Adipocyte (in vitro differentiated cells): ENCODE data around the gene PDE3B.

Experiments
- DNase-seq: peaks from one replicate; pipeline ENCODE4 v3.0.0-alpha.2; 2015; ENCODE audit warnings: low read depth
- H3K27me3 ChIP-seq: replicated peaks from 2 replicates; pipeline ENCODE4 v1.7.0; 2013; ENCODE audit warnings: mild to moderate bottlenecking, low read length, moderate library complexity; ENCODE audit not compliant: control insufficient read depth, insufficient read depth
- H3K36me3 ChIP-seq: 2 replicates; pipeline ENCODE4 v1.7.0; 2013; ENCODE audit warnings: low read length, mild to moderate bottlenecking, moderate library complexity; ENCODE audit not compliant: control insufficient read depth, insufficient read depth, severe bottlenecking
- H3K4me1 ChIP-seq: 2 replicates; pipeline ENCODE4 v1.7.0; 2013; ENCODE audit warnings: mild to moderate bottlenecking, low read length, moderate library complexity; ENCODE audit not compliant: control insufficient read depth, insufficient read depth
- H3K4me3 ChIP-seq: 2 replicates; pipeline ENCODE4 v1.7.0; 2013; ENCODE audit warnings: mild to moderate bottlenecking, low read length, moderate library complexity
- H3K9ac ChIP-seq: 2 replicates; pipeline ENCODE4 v1.7.0; 2013; ENCODE audit warnings: mild to moderate bottlenecking, low read length, moderate library complexity
- H3K9me3 ChIP-seq: 2 replicates; pipeline ENCODE4 v1.7.0; 2013; ENCODE audit warnings: mild to moderate bottlenecking, low read length, moderate library complexity; ENCODE audit not compliant: control insufficient read depth

PDE3B gene

DNA sequence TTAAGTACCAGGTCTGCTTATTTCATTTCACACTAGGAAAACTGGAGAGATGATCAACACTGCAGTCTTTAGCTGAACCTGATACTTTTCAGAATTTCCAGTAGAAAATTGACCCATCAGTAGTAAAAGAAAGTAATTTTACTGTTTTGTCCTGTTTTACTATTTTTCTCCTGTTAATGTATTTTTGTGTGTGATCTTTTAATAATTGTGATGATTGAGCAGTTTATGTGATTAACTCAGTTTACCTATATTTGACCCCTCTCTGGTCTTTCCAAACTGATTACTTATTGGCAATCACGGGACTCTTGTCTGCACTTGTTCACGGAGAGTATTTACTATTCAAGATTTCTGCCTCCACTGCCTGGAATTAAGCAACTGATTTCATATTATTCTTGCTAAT is 249.0 kb downstream of the PDE3B start:
- Histone ChIP-seq H3K4me1 (peaks cover 17% of the 10 kb centered on the region), H3K36me3 (no peaks in the 10 kb centered on the region), H3K9ac (peak overlapping the region; percentile 83), H3K4me3 (peak overlapping the region; percentile 94), H3K27me3 (no peaks in the 10 kb centered on the region), H3K9me3 (no peaks in the 10 kb centered on the region)
- DNase-seq = no peak

DNA sequence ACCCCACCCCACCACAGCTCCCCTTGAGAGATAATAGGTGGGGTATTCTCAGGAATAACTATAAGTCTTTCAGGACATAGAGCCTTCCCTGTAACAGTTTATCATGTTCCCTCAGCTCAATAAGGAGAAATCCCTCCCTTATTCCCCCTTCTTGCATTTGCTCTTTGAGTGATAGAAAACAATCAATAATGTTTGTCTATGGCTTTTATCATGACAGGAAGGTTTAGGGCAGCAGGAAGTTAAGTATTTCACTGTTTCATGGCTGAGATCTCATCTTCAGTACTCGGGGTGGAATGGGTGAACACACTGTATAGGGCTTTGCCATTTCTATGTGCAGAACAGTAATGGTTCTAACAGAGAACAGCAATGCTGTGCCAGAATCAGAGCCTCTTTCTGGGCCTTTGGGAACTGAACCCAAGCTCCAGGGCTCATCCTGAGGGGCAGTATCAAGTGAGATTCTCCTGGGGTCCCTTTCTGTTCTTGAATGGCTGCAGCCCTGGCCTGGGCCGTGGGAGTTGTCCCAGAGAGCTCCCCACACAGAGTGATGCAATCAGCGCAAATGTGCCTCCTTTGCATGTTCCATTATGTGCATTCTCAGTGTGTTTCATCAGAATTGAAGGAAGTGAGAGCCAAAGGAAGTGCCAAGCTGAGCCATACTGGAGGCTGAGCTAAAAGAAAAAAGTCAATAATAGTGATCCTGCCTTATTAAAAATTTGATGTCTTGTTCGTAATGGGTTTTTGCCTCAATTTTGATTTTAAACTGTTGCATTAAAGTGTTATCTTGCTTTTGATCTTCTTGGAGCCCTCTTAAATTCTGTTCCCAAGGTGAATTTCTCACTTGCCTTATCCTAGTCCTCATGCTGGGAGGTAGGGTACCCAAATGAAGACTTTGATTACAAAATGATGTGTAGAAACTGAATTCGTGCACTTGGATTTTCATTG is 251.3 kb downstream of the PDE3B start:
- H3K27me3 ChIP-seq = no peaks in the 10 kb centered on the region
- no peak overlapping the region for H3K9ac ChIP-seq
- H3K4me3 ChIP-seq = no peak overlapping the region
- H3K36me3 ChIP-seq = no peaks in the 10 kb centered on the region
- peaks cover 16% of the 10 kb centered on the region for H3K4me1 ChIP-seq
- H3K9me3 ChIP-seq = no peaks in the 10 kb centered on the region
- DNase-seq = peak; percentile 67

DNA sequence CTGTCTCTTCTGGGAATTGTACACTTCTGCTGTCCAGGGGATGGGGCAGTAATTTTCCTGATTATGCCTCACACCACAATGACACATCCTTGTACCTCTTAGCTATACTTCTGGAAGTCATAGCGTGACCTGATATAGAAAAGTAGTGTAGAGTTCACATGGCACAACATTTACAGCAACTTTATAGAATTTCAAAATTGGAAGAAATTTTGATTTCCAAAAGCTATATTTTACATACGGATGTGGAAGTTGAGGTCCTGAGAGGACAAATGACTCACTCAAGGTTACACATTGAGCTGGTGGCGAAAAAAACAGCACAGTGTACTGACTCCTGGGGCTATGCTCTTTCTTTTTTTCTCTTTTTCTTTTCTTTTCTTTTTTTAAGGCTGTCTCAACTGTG is 254.8 kb downstream of the PDE3B start:
- no peak for DNase-seq
- Histone ChIP-seq H3K9me3 (no peaks in the 10 kb centered on the region), H3K9ac (no peak overlapping the region), H3K36me3 (no peaks in the 10 kb centered on the region), H3K4me1 (peaks cover 17% of the 10 kb centered on the region), H3K4me3 (no peak overlapping the region), H3K27me3 (no peaks in the 10 kb centered on the region)

DNA sequence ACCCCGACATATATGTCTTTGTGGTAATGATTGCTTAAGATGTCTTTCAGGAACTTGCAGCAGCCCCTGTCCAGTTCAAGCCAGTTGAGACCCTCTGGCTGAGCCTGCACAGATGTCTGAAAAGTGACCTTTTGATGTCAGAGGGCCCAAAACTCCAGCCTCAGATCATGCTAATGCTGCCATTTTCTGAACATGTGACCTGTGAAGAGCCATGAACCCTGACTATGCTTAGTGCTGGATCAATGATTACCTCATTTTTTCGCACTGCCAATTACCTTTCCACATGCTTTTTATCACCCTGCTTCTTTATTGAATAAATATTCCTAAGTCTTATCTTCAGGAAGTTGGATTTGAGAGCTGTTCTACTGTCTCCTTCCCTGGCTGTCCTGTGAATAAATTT is 255.3 kb downstream of the PDE3B start:
- no peaks in the 10 kb centered on the region for H3K36me3 ChIP-seq
- no peak overlapping the region for H3K9ac ChIP-seq
- no peaks in the 10 kb centered on the region for H3K27me3 ChIP-seq
- H3K4me3 ChIP-seq = no peak overlapping the region
- no peaks in the 10 kb centered on the region for H3K9me3 ChIP-seq
- H3K4me1 ChIP-seq = peaks cover 17% of the 10 kb centered on the region
- no peak for DNase-seq

DNA sequence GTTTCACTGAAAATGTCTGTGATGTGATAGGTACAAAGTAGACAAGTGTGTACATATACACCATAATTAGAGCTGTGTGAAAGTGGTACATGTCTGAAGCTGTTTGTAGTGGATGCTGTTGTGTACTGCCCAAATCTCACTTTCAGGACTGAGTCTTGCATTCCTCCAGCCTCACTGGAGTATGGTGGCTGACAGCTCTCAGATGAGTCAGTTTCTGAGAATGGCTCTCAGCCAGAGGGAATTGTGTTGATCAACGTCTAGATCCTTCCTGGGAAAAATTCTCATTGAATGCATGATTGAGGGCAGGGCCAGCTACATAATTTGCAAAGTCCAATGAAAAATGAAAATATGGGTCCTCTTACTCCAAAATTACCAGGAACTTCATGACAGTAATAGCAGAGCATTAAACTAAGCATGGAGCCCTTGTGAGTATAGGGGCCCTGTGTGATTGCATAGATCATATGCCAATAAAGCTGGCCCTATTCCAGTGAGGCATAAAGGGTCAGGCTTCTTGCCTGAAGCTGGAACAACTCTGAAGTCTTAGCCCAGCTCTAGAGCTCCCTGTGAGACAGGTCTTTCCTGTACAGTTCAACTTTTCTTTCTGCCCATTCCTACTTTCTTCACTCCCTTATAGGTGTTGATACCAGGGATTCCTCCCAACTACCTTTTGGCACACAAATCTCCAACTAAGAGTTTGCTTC is 259.2 kb downstream of the PDE3B start:
- no peaks in the 10 kb centered on the region for H3K9me3 ChIP-seq
- H3K4me1 ChIP-seq = peaks cover 23% of the 10 kb centered on the region
- H3K9ac ChIP-seq = no peak overlapping the region
- H3K4me3 ChIP-seq = no peak overlapping the region
- H3K27me3 ChIP-seq = peaks cover 5% of the 10 kb centered on the region
- DNase-seq = peak; percentile 24
- H3K36me3 ChIP-seq = no peaks in the 10 kb centered on the region

DNA sequence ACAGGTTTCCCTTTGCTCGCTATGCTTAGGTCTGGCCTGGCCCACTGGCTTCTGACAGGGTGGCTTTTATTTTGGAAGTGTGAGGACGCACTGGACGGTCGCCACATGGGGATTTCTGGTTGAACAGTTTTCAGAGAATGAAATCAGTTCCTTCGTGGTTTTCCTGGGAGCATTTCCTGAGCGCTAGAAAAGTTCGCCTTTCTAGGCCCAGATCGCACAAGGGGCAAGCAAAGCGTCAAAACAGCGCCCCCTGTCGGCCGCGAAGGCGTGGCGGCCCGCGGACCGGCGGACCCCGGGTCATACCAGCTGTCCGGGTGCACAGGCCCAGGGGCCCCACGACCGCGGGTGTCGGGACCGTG is 261.1 kb downstream of the PDE3B start:
- peak; percentile 71 for DNase-seq
- Histone ChIP-seq H3K9ac (peak overlapping the region; percentile 63), H3K4me3 (peak overlapping the region; percentile 75), H3K36me3 (no peaks in the 10 kb centered on the region), H3K9me3 (no peaks in the 10 kb centered on the region), H3K27me3 (peaks cover 5% of the 10 kb centered on the region), H3K4me1 (peaks cover 29% of the 10 kb centered on the region)

DNA sequence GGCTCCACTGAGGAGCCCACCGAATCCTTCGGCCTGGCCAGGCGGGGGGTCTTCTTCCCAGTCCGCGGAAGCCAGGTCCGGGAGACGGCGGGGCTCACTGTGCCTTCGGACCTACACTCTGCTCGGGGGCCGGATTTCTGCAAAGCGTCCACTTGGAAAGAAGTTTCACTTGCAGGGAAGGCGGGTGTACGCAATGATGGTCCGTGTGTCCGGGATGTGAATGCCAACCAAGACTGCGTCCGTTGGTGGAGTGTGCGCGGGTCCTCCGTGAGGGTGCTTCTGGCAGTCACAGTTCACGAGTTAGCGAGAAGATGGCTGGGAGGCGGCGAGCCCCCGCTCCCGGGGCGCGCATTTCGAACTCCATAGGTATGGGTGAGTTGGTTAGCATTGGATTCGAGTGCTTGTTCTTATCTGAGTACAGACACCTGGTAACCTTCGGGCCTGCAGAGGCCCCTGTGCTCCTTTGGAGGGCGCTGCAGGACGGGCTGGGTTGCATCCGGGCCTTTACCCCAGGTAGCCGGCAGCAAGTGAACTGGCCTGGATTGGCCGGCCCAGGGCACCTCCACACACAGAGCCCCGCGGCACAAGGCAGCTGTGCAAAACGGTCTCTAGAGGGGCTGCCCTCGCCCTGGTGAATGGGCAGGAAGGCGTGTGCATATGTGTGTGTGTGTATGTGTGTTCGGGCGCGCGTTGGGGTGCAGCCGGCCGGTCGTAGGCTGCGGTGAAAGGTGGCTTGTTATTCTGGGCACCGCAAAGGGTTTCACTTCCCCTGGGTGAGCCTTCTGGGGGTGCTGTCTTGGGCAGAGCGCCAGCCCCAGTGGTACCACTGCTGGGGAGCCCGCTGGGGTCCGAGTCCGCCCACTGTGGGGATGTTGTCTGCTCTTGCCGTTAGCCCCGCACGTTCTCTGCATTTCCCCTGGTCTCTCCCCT is 261.8 kb downstream of the PDE3B start:
- Histone ChIP-seq H3K9me3 (no peaks in the 10 kb centered on the region), H3K9ac (peak overlapping the region; percentile 63), H3K4me1 (peaks cover 29% of the 10 kb centered on the region), H3K36me3 (no peaks in the 10 kb centered on the region), H3K4me3 (peak overlapping the region; percentile 75), H3K27me3 (peaks cover 5% of the 10 kb centered on the region)
- peak; percentile 42 for DNase-seq

DNA sequence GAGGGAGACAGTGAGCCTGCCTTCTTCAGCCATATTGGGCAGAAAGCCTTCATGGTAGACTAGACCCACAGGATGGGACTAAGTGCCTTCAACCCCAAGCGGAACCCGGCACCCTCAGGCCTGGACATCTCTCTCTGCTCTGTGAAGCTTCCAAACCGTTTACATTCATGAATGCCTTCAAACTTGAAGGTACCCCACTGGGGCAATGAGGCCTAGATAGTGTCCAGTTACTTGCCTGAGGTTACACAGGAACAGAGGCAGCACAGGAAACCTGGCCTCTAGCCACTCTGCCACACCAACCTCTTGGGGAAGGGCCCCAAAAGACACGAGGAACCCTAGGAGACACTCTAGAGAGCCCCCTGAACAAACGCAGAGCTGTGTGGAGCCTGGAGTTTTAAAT is 263.0 kb downstream of the PDE3B start:
- H3K9me3 ChIP-seq = no peaks in the 10 kb centered on the region
- H3K4me3 ChIP-seq = no peak overlapping the region
- no peak for DNase-seq
- H3K27me3 ChIP-seq = peaks cover 5% of the 10 kb centered on the region
- H3K36me3 ChIP-seq = no peaks in the 10 kb centered on the region
- H3K4me1 ChIP-seq = peaks cover 29% of the 10 kb centered on the region
- no peak overlapping the region for H3K9ac ChIP-seq

DNA sequence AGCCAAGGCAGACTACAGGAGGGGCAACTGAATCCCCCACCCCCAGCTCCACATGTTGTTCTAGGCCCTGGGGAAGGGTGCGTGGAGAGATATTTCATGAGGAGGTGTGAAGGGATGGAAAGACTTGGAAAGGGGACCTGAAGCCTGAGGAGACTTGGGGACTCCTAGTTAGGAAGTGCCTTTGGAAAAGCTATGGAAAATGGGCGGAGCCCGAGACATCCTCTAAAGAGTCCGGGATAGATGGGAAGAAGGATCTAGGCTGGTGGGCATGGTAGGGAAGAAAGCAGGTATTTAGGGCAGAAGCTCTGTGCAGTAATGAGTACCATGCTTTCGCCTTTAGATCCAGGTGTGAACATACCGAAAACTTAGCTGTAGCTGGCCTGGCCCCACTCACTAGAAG is 263.4 kb downstream of the PDE3B start:
- DNase-seq = no peak
- no peak overlapping the region for H3K9ac ChIP-seq
- H3K36me3 ChIP-seq = no peaks in the 10 kb centered on the region
- H3K9me3 ChIP-seq = no peaks in the 10 kb centered on the region
- peaks cover 5% of the 10 kb centered on the region for H3K27me3 ChIP-seq
- H3K4me3 ChIP-seq = no peak overlapping the region
- H3K4me1 ChIP-seq = peaks cover 29% of the 10 kb centered on the region

DNA sequence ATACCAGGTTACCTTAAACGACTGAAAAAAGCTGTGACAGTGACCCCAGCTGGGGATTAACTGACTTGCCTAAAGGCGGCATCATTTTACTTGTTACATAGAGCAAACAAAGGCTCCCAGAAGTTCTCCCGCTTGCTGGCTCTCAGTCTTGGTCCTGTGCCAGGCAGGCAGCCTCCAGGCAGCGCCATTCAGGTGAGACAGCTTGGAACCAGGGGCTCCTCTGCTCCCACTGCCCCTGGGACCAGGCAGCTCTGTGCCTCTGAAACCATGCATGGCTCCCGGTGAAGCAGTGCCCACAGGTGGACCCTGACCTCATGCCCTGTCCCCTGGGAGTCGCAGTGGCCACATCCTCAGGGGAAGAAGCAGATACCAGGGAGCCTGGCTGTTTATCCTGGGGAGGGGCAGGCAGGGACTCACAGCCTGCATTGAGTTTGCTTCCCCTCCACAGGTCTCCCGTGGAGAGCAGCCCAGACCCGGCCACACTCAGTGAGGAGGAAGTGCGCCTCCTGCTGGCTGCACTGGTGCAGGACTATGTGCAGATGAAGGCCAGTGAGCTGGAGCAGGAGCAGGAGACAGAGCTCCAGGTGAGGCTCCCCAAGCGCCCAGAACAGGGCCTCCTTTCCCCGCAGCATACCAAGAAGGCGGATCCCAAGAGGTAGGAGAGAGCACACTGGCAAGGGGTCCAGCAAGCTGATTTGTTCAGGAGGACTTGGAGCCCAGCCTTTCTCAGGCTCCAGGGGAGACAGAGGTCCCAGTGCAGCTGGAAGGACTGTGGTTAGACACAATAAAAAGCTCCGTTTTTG is 264.0 kb downstream of the PDE3B start:
- peak; percentile 47 for DNase-seq

More for the DNA sequence above, 264.0 kb downstream of the PDE3B start:
- H3K27me3 ChIP-seq = peaks cover 5% of the 10 kb centered on the region
- no peaks in the 10 kb centered on the region for H3K36me3 ChIP-seq
- H3K9ac ChIP-seq = no peak overlapping the region
- no peaks in the 10 kb centered on the region for H3K9me3 ChIP-seq
- no peak overlapping the region for H3K4me3 ChIP-seq
- H3K4me1 ChIP-seq = peaks cover 26% of the 10 kb centered on the region
